ENCODE measurements around the gene KCNA4.
"Not testable (repeated sequence)": the region's sequence is repeated elsewhere in the genome, so short reads cannot be mapped to it uniquely, and the experiment has no call there.

KCNA4 gene

DNA sequence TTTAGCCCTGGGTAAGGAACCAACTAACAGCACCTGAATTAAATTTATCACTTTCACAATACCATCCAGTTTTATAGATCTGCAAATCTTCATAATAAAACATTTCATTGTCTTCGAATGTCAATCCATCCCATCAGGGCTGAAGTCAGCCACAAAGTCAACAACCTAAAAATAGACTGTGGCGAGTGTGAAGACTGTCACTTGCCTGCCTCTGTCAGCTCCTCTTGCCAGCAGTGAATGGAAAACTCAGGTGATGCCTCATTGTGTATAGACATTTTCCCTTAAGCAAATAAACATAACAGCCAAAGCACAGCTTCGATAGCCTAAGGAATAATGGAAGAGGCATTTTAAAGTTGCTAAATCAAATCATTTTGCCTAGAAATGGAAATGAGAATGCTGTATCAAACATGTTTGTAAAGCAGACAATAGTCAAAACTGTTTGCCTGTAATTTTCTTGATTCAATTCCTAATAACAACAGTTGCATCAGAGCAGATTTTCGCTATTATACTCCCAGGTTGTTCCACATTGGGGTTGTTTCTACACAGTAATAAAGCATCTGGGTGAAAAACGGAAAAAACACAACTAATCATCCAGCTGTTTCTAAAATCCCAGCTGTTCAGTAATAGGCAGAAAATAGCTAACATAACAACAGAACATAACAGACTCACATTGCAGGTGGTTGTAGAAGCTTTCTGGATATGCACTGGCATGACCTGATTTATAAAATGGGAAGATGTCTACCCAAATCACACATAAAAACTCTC is 15.7 kb downstream of the KCNA4 start:
- no peak for DNase-seq (ENCODE audit: low read depth in 1 of 2, low spot score in 1 of 2)

DNA sequence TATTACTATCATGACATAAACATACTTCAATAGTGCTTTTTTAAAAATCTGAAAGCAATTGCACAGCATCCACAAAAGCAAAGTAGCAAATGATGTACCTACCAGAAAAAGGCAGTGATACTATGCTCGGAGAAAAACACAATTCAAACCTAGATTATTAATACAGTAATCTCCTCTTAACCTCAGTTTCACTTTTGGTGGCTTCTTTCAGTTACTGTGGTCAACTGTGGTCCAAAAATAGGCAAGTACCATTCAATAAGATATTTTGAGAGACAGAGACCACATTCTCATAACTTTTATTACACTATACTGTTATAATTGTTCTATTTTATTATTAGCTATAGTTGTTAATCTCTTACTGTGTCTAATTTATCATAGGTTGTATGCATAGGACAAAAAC is 20.8 kb downstream of the KCNA4 start:
- DNase-seq (ENCODE audit: low read depth in 1 of 2, low spot score in 1 of 2), result no peak

DNA sequence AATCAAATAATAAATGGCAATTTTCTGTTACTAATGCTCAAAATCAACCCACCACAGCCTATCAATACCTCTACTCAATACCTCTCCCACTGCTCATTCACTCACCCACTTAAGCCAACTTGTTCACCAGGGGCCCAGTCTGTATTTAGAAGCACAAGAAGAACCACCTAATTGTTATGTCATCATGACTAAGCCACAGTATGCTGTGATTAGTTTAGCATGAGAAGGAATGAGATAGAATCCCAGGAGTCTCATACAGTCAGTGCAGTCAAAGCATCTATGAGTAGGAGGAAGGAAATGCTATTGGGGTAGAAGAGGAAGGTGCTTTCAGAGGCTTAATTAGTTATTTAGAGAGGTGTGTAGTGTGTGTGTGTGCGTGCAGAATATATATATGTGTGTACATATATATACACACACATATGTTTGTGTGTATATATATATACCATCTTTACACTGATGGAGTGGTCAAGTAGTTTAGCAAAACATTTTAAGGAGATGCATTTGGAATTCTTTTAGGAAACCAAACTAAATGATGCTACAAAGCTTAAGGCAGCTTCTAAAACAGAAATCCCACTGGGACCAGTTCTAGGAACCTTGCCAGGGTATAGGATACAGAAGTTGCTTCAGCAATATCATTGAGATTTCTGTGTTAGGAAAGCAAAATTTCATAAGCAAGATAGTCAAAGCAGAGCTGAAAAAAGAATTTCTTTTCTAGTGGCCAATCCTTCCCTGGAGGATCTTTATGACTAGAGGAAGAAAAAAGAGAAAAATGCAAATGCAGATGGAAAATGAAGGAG is 27.5 kb downstream of the KCNA4 start:
- no peak for DNase-seq (ENCODE audit: low read depth in 1 of 2, low spot score in 1 of 2)

DNA sequence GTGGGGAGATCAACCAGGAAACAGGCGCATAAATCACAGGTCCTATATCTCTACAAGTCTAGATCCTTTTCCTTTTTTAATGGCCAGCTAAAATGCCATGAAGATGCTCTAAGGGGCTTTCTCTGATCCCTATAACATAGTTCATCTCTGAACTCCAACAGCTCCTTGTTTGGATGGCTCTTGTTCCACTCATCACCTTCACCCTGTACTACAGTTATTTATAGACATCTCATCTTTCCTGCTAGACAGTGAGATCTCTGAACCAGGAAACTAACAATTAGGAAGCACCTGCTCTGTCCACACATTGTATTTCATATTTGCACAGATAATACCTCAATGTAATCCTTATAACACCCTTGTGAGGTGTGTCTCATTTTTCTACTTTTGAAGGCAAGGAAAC is 31.6 kb downstream of the KCNA4 start:
- DNase-seq (ENCODE audit: low read depth in 1 of 2, low spot score in 1 of 2), result no peak

- DNase-seq (ENCODE audit: low read depth in 1 of 2, low spot score in 1 of 2), result no peak
These were observed 32.3 kb downstream of the KCNA4 start for GRCh38 chr11:29984544-29984943.

- no peak for DNase-seq (ENCODE audit: low read depth in 1 of 2, low spot score in 1 of 2)
These were observed 38.3 kb downstream of the KCNA4 start for GRCh38 chr11:29978549-29978948.

- not testable (repeated sequence) for DNase-seq (ENCODE audit: low read depth in 1 of 2, low spot score in 1 of 2)
These were observed 41.2 kb downstream of the KCNA4 start for GRCh38 chr11:29975580-29975979.

GRCh38 chr11:29963796-29964195 is 53.0 kb downstream of the KCNA4 start:
- no peak for DNase-seq (ENCODE audit: low read depth in 1 of 2, low spot score in 1 of 2)

- DNase-seq (ENCODE audit: low read depth in 1 of 2, low spot score in 1 of 2), result no peak
These were observed 53.8 kb downstream of the KCNA4 start for GRCh38 chr11:29963036-29963435.

GRCh38 chr11:29962243-29962642 is 54.6 kb downstream of the KCNA4 start:
- no peak for DNase-seq (ENCODE audit: low read depth in 1 of 2, low spot score in 1 of 2)
